T-helper 2 cell treated with Interferon-gamma antibody and Interleukin-4, amounts not matched to agents 100 ng/mL and 5 ng/mL, for 36 hours (primary cell): Measurements from ENCODE around the gene HS2ST1. TPM values are rescaled to one million over a fixed set of nuclear protein-coding genes. Genes with fewer than 3 reads are reported as not detected.
"Not testable (repeated sequence)": the region's sequence is repeated elsewhere in the genome, so short reads cannot be mapped to it uniquely, and the experiment has no call there.

Experiments used
- intact Hi-C: fragments of 100-400 bp; cut with micrococcal nuclease; formaldehyde crosslinking; loops from one replicate; pipeline ENCODE4 v1.15.1; 2023
- total RNA-seq: library from RNA; stranded (reverse); gene quantifications from 2 replicates; pipeline ENCODE4 v1.2.3, GENCODE V29; 2022

The HS2ST1 gene
- 17.1 and 18.7 TPM in 2 replicates for total RNA-seq

- intact Hi-C loops = loop anchor here (1.0 to 10.0 kb wide), 9 partner anchors 82 to 1970 kb away; partner anchors contain the start of genes BCL10, ODF2L and SH3GLB1
These were observed at the start of gene HS2ST1 for GRCh38 chr1:86914601-86914997. HS2ST1 (plus strand) TSS chr1:86914635.

GRCh38 chr1:86865973-86866637, 48.3 kb upstream of the HS2ST1 start:
- intact Hi-C loops = loop anchor here (5.0 kb wide), 1 partner anchor 1804 kb away; a partner anchor contains a TSS

- intact Hi-C loops = loop anchor here (5.0 kb wide), 1 partner anchor 1804 kb away; a partner anchor contains a TSS
These were observed 47.8 kb upstream of the HS2ST1 start for GRCh38 chr1:86866665-86867064.

- intact Hi-C loops = loop anchor here (5.0 kb wide), 1 partner anchor 1805 kb away; a partner anchor contains a TSS
These were observed 47.2 kb upstream of the HS2ST1 start for GRCh38 chr1:86867278-86867677.

- intact Hi-C loops = loop anchor here (5.0 kb wide), 1 partner anchor 1806 kb away; a partner anchor contains a TSS
These were observed 46.0 kb upstream of the HS2ST1 start for GRCh38 chr1:86868477-86868876.

GRCh38 chr1:86871001-86871400, 43.4 kb upstream of the HS2ST1 start:
- intact Hi-C loops = no loop called here

- intact Hi-C loops = no loop called here
These were observed 42.3 kb upstream of the HS2ST1 start for GRCh38 chr1:86872086-86872485.

- intact Hi-C loops = no loop called here
These were observed 38.7 kb upstream of the HS2ST1 start for GRCh38 chr1:86875722-86876121.

- intact Hi-C loops = no loop called here
These were observed 26.8 kb upstream of the HS2ST1 start for GRCh38 chr1:86887479-86888162.

- intact Hi-C loops = no loop called here
These were observed 26.1 kb upstream of the HS2ST1 start for GRCh38 chr1:86888327-86888726.

GRCh38 chr1:86899401-86899800, 15.0 kb upstream of the HS2ST1 start:
- intact Hi-C loops = not testable (repeated sequence)

GRCh38 chr1:86905875-86906274, 8.6 kb upstream of the HS2ST1 start:
- intact Hi-C loops = no loop called here

- intact Hi-C loops = no loop called here
These were observed 8.0 kb upstream of the HS2ST1 start for GRCh38 chr1:86906419-86906818.

GRCh38 chr1:86912281-86912900, 2.0 kb upstream of the HS2ST1 start:
- intact Hi-C loops = loop anchor here (5.0 to 10.0 kb wide), 2 partner anchors 530 to 1972 kb away; no protein-coding TSS in a partner anchor

GRCh38 chr1:86913399-86913895, 988 bp upstream of the HS2ST1 start:
- intact Hi-C loops = loop anchor here (5.0 to 10.0 kb wide), 2 partner anchors 531 to 1971 kb away; no protein-coding TSS in a partner anchor

GRCh38 chr1:86913896-86914600, 387 bp upstream of the HS2ST1 start, which contains the start of gene SELENOF:
SELENOF (minus strand) TSS chr1:86914126; CDS start chr1:86914111, 15 bp downstream.
- intact Hi-C loops = loop anchor here (1.0 to 10.0 kb wide), 9 partner anchors 81 to 1971 kb away; partner anchors contain the start of genes BCL10, ODF2L and SH3GLB1

- intact Hi-C loops = loop anchor here (1.0 to 10.0 kb wide), 9 partner anchors 82 to 1970 kb away; partner anchors contain the start of genes BCL10, ODF2L and SH3GLB1
These were observed 732 bp downstream of the HS2ST1 start for GRCh38 chr1:86914998-86915736.

- intact Hi-C loops = loop anchor here (2.0 to 10.0 kb wide), 3 partner anchors 83 to 1969 kb away; partner anchors contain the start of gene BCL10
These were observed 1.4 kb downstream of the HS2ST1 start for GRCh38 chr1:86915737-86916235.

- intact Hi-C loops = loop anchor here (10.0 kb wide), 1 partner anchor 1968 kb away; no protein-coding TSS in a partner anchor
These were observed 2.3 kb downstream of the HS2ST1 start for GRCh38 chr1:86916752-86917151.

GRCh38 chr1:86922445-86922844, 8.0 kb downstream of the HS2ST1 start:
- intact Hi-C loops = no loop called here
